Panc1 (cell line): ENCODE data around the gene GFER. TPM values are rescaled to one million over a fixed set of nuclear protein-coding genes. Genes with fewer than 3 reads are reported as not detected.

Experiments used
- ATAC-seq: fragments of 200-7000 bp; cut with Tn5 transposase; 2 replicates; pipeline ENCODE4 v1.9.1; 2020; ENCODE audit warnings: mild to moderate bottlenecking, moderate library complexity
- BruUV-seq: library from RNA; stranded (reverse); fragments of 400-500 nt; replicated peaks from 2 replicates; lab custom pipeline; 2021; lab: Mats Ljungman, UMichigan
- CTCF ChIA-PET: fragments of 300-600 bp; sonication (Branson Sonifier 250); formaldehyde crosslinking; loops from one replicate; lab custom pipeline; 2022; ENCODE audit warnings: antibody characterized with exemption; lab: Charles Lee
- POLR2A ChIA-PET: fragments of 300-600 bp; sonication (Branson Sonifier 250); formaldehyde crosslinking; loops from one replicate; lab custom pipeline; 2022; ENCODE audit warnings: antibody characterized with exemption; lab: Charles Lee
- DNase-seq: peaks from one replicate; pipeline ENCODE4 v3.0.0-alpha.2; 2010; ENCODE audit warnings: low read depth, low spot score
- H3K27ac ChIP-seq: 2 replicates; pipeline ENCODE4 v1.5.1; 2011; ENCODE audit warnings: mild to moderate bottlenecking, low read length, inconsistent platforms
- H3K27me3 ChIP-seq: fragments of 200-500 bp; sonication (Bioruptor generic); 2 replicates; pipeline ENCODE4 v1.6.0; 2014; ENCODE audit warnings: low read length, inconsistent platforms; ENCODE audit not compliant: control insufficient read depth, insufficient read depth
- H3K36me3 ChIP-seq: fragments of 200-500 bp; sonication (Bioruptor generic); 2 replicates; pipeline ENCODE4 v1.5.1; 2014; ENCODE audit warnings: inconsistent platforms, mild to moderate bottlenecking, low read length, moderate library complexity; ENCODE audit not compliant: control insufficient read depth, insufficient read depth
- H3K4me1 ChIP-seq: 2 replicates; pipeline ENCODE4 v1.5.1; 2011; ENCODE audit warnings: inconsistent platforms, mild to moderate bottlenecking, low read length, moderate library complexity; ENCODE audit not compliant: control insufficient read depth, insufficient read depth
- H3K4me3 ChIP-seq, 2 experiments: 2 replicates each; pipeline ENCODE4 v1.5.1; 2011 to 2012; ENCODE audit warnings: low read depth in 2 of 2, low read length in 2 of 2, mild to moderate bottlenecking in 2 of 2, inconsistent platforms in 1 of 2, moderate library complexity in 1 of 2
- H3K9me3 ChIP-seq: fragments of 200-500 bp; sonication (Bioruptor generic); 2 replicates; pipeline ENCODE4 v1.5.1; 2014; ENCODE audit warnings: low read depth, mild to moderate bottlenecking, inconsistent platforms, low read length, moderate library complexity; ENCODE audit not compliant: control insufficient read depth, insufficient read depth
- CTCF ChIP-seq: fragments of 450-650 bp; IDR thresholded peaks from 2 replicates; pipeline ENCODE4 v1.5.1; 2017; ENCODE audit warnings: mild to moderate bottlenecking
- POLR2AphosphoS5 ChIP-seq: IDR thresholded peaks from 2 replicates; pipeline ENCODE4 v1.6.1; 2012; ENCODE audit warnings: mild to moderate bottlenecking, low read depth, low read length, moderate library complexity
- REST ChIP-seq, 2 experiments: IDR thresholded peaks; 2 replicates each; pipeline ENCODE4 v1.6.1; 2011 to 2012; ENCODE audit warnings: low read depth in 2 of 2, control low read depth in 1 of 2, low read length in 1 of 2, mild to moderate bottlenecking in 1 of 2, moderate library complexity in 1 of 2; ENCODE audit not compliant: insufficient read depth in 1 of 2
- SIN3A ChIP-seq: IDR thresholded peaks from 2 replicates; pipeline ENCODE4 v1.6.1; 2012; ENCODE audit warnings: low read depth, mild to moderate bottlenecking, low read length, moderate library complexity, borderline replicate concordance; ENCODE audit not compliant: insufficient read depth
- TCF7L2 ChIP-seq: IDR thresholded peaks from 2 replicates; pipeline ENCODE4 v1.6.1; 2011; ENCODE audit warnings: mild to moderate bottlenecking, low read depth, low read length, inconsistent platforms
- in situ Hi-C: cut with HindIII; loops from 2 replicates; pipeline ENCODE4 v1.10.0; 2016; ENCODE audit warnings: low sequenced_read_pairs, low pct_unique_long_range_greater_than_20kb
- intact Hi-C: fragments of 100-400 bp; cut with micrococcal nuclease; formaldehyde crosslinking; loops from one replicate; pipeline ENCODE4 v1.10.0; 2022; ENCODE audit not compliant: unreplicated experiment
- total RNA-seq: library from RNA; stranded (reverse); gene quantifications from one replicate; pipeline ENCODE4 v1.2.1, GENCODE V29; 2021; ENCODE audit not compliant: unreplicated experiment

Gene GFER
- total RNA-seq, 1 experiment from 2014 or later = 49.2 TPM

DNA sequence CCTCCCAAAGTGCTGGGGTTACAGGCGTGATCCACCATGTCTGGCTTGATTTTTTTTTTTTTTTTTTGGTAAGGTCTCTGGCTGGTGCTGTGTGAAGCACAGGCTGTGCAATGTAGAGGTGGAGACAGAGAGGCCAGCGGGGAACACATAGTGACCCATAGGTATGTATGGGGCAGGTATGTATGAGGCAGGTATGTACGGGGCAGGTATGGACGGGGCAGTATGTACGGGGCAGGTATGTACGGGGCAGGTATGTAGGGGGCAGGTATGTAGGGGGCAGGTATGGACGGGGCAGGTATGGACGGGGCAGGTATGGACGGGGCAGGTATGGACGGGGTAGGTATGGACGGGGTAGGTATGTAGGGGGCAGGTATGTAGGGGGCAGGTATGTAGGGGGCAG lies 34.5 kb upstream of the GFER start:
- no peak overlapping the region for H3K27ac ChIP-seq
- CTCF ChIA-PET = no interaction called here
- no peak for TF ChIP-seq REST (IDR thresholded peaks at IDR 0.05; ENCODE audit: insufficient read depth in 1 of 2, low read depth in 2 of 2, low read length in 1 of 2)
- no peak for TF ChIP-seq TCF7L2
- no peak for TF ChIP-seq SIN3A
- TF ChIP-seq POLR2AphosphoS5 = no peak
- in situ Hi-C loops = no loop called here
- no peaks in the 10 kb centered on the region for H3K4me1 ChIP-seq
- H3K27me3 ChIP-seq = no peaks in the 10 kb centered on the region
- DNase-seq (no peak), ATAC-seq (no peak)
- BruUV-seq = no TSS peak
- POLR2A ChIA-PET = no interaction called here
- no peaks in the 10 kb centered on the region for H3K36me3 ChIP-seq
- intact Hi-C loops = no loop called here
- H3K4me3 ChIP-seq = no peak overlapping the region
- no peaks in the 10 kb centered on the region for H3K9me3 ChIP-seq

DNA sequence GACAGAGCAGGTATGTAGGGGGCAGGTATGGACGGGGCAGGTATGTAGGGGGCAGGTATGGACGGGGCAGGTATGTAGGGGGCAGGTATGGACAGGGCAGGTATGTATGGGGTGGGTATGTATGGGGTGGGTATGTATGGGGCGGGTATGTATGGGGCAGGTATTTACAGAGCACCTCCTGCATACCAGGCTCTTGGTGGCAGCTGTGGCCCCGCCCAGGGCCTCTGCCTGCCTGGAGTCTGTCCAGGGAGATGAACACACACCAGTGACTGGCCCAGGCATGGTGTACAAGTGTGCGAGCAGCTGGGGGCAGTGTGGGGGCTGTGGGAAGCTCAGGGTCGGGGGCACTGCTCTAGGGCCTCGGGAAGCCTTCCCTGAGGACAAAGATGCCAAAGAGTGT lies 33.9 kb upstream of the GFER start:
- no peaks in the 10 kb centered on the region for H3K27me3 ChIP-seq
- DNase-seq (no peak), ATAC-seq (peak; percentile 58)
- in situ Hi-C loops = no loop called here
- TF ChIP-seq POLR2AphosphoS5 = no peak
- TF ChIP-seq REST (IDR thresholded peaks at IDR 0.05; ENCODE audit: insufficient read depth in 1 of 2, low read depth in 2 of 2, low read length in 1 of 2) = no peak
- TF ChIP-seq CTCF = no peak
- no peak for TF ChIP-seq TCF7L2
- no peak for TF ChIP-seq SIN3A
- H3K4me3 ChIP-seq = no peak overlapping the region
- ChIA-PET CTCF (no interaction called here), POLR2A (no interaction called here)
- H3K9me3 ChIP-seq = no peaks in the 10 kb centered on the region
- H3K4me1 ChIP-seq = no peaks in the 10 kb centered on the region
- intact Hi-C loops = no loop called here
- no peaks in the 10 kb centered on the region for H3K36me3 ChIP-seq
- no peak overlapping the region for H3K27ac ChIP-seq
- no TSS peak for BruUV-seq
